Measurements from ENCODE around the gene TRIM71.

TRIM71 gene

DNA sequence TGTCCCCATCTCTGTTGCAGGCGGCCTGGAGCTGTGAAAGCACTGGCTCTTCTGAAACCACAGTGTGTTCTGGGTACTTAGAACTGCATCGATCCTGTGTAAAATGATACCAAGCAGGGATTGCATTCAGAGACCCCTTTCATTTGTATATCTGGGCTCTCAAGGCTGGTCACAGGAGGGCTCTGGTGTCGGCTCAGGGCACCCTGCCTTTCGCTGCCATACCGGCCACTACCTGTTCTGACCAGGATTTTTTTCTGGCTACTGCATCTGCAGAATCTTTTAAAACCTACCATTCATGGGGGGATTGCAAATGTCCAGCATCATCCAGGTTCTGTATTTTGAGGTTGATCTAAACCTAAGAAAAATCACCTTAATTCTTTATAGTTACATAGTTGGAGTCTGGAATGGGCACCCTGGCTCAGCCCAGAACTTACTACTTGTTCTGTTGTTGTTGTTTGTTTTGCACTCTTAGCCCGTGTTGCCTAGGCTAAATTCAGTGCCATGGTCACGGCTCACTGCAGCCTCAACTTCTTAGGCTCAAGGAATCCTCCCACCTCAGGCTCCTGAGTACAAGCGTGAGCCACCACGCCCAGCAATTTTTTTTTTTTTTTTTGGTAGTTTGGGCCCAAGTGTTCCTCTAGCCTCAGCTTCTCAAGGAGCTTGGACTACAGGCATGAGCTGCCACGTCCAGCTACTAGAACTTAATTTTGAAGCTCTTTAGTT is 52.7 kb downstream of the TRIM71 start:
- no peak overlapping the region for H3K4me3 ChIP-seq (ENCODE audit: control insufficient read depth, low read depth, low read length)
- TF ChIP-seq CTCF (IDR thresholded peaks at IDR 0.05; ENCODE audit: control insufficient read depth, insufficient read depth, low read depth, low read length, missing control alignments): no peak
- DNase-seq (ENCODE audit: low read depth): no peak

DNA sequence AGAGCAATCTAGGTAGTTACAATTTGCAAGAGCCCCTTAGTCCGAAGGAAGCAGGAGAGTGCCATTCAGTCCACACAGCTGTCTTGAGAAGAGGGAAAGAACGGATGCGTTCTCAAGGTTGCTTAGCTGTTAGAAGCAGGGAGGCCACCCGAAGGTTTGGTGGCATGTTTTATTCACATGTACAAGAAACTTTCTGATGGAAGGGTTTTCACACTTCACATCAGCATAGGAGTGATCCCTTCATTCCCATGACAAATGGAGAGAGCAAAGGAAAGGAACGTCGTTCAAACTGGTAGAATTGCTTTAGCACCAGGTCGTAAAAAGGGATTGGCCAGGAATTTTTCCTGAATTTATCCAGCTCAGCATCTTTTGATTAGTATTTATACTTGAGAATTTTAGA is 53.5 kb downstream of the TRIM71 start:
- no peak for TF ChIP-seq CTCF (IDR thresholded peaks at IDR 0.05; ENCODE audit: control insufficient read depth, insufficient read depth, low read depth, low read length, missing control alignments)
- H3K4me3 ChIP-seq (ENCODE audit: control insufficient read depth, low read depth, low read length): no peak overlapping the region
- DNase-seq (ENCODE audit: low read depth): no peak

- H3K4me3 ChIP-seq (ENCODE audit: control insufficient read depth, low read depth, low read length): no peak overlapping the region
- TF ChIP-seq CTCF (IDR thresholded peaks at IDR 0.05; ENCODE audit: control insufficient read depth, insufficient read depth, low read depth, low read length, missing control alignments): no peak
- peak; percentile 24 for DNase-seq (ENCODE audit: low read depth)
Measured at GRCh38 chr3:32872487-32873382, 54.9 kb downstream of the TRIM71 start.

- no peak for DNase-seq (ENCODE audit: low read depth)
- no peak for TF ChIP-seq CTCF (IDR thresholded peaks at IDR 0.05; ENCODE audit: control insufficient read depth, insufficient read depth, low read depth, low read length, missing control alignments)
- H3K4me3 ChIP-seq (ENCODE audit: control insufficient read depth, low read depth, low read length): no peak overlapping the region
Measured at GRCh38 chr3:32873531-32874130, 55.8 kb downstream of the TRIM71 start.

DNA sequence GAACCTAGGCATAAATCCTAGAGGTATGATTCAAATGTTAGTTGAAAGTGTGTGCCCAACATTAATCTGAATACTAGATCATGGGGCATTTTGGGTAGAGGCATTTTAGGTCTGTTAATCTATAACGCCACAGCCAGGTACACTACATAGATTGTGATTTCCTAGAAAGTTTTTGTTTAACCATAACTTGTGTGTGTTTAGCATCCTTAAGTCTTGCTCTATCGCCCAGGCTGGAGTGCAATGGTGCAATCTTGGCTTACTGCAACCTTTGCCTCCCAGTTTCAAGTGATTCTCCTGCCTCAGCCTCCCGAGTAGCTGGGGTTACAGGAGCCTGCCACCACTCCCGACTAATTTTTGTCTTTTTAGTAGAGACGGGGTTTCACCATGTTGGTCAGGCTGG is 59.1 kb downstream of the TRIM71 start:
- no peak overlapping the region for H3K4me3 ChIP-seq (ENCODE audit: control insufficient read depth, low read depth, low read length)
- no peak for DNase-seq (ENCODE audit: low read depth)
- no peak for TF ChIP-seq CTCF (IDR thresholded peaks at IDR 0.05; ENCODE audit: control insufficient read depth, insufficient read depth, low read depth, low read length, missing control alignments)

GRCh38 chr3:32877598-32877997 is 59.8 kb downstream of the TRIM71 start:
- no peak for TF ChIP-seq CTCF (IDR thresholded peaks at IDR 0.05; ENCODE audit: control insufficient read depth, insufficient read depth, low read depth, low read length, missing control alignments)
- no peak overlapping the region for H3K4me3 ChIP-seq (ENCODE audit: control insufficient read depth, low read depth, low read length)
- no peak for DNase-seq (ENCODE audit: low read depth)

Data from AG09309 (cell line).